Thoracic aorta (tissue), 2 donors: ENCODE data around the gene GJB6. TPM values are rescaled to one million over a fixed set of nuclear protein-coding genes. Genes with fewer than 3 reads are reported as not detected.
A peak's percentile ranks its signal among the peaks of the same experiment; 100 is the strongest.

ENCODE experiments used
- ATAC-seq: fragments of 150-250 bp; one replicate; pipeline ENCODE4 v1.8.0; 2017; ENCODE audit warnings: low read depth; ENCODE audit not compliant: insufficient number of reproducible peaks, low FRiP score
- DNase-seq: peaks from one replicate; pipeline ENCODE4 v3.0.0-alpha.2; 2020; ENCODE audit warnings: low spot score
- H3K27ac ChIP-seq, 2 donors: fragments of 200-600 bp; sonication (generic); 1 replicate in 1 of 2; 2 replicates in 1 of 2; pipeline ENCODE4 v1.5.1; 2016; ENCODE audit warnings: mild to moderate bottlenecking in 2 of 2, moderate library complexity in 2 of 2
- H3K27me3 ChIP-seq: fragments of 200-600 bp; sonication (generic); replicated peaks from 2 replicates; pipeline ENCODE4 v1.6.0; 2016; ENCODE audit warnings: mild to moderate bottlenecking; ENCODE audit not compliant: insufficient read depth
- H3K36me3 ChIP-seq: fragments of 200-600 bp; sonication (generic); one replicate; pipeline ENCODE4 v1.5.1; 2016
- H3K4me1 ChIP-seq, 2 donors: fragments of 200-600 bp; sonication (generic); 1 replicate in 1 of 2; 2 replicates in 1 of 2; pipeline versions ENCODE4 v1.5.1 to v1.6.0; 2016; ENCODE audit warnings: low read depth in 2 of 2, mild to moderate bottlenecking in 1 of 2; ENCODE audit not compliant: control insufficient read depth in 1 of 2
- H3K4me3 ChIP-seq: fragments of 200-600 bp; sonication (generic); 2 replicates; pipeline ENCODE4 v1.5.1; 2016; ENCODE audit warnings: mild to moderate bottlenecking
- H3K9me3 ChIP-seq: fragments of 200-600 bp; sonication (generic); 2 replicates; pipeline ENCODE4 v1.5.1; 2016
- total RNA-seq, 2 donors: library from RNA; depleted of rRNA; stranded (reverse); fragments of >200 nt; gene quantifications; one replicate each; pipeline versions ENCODE4 v1.1.0 to v1.2.3, GENCODE V29; 2016
- TF ChIP-seq, protein P1 (sequence below): fragments of 200-600 bp; sonication (generic); IDR thresholded peaks from one replicate; pipeline ENCODE4 v1.5.1; 2019; ENCODE audit warnings: antibody characterized with exemption

The GJB6 gene
- total RNA-seq, 2 donors from 2014 or later: not detected

DNA sequence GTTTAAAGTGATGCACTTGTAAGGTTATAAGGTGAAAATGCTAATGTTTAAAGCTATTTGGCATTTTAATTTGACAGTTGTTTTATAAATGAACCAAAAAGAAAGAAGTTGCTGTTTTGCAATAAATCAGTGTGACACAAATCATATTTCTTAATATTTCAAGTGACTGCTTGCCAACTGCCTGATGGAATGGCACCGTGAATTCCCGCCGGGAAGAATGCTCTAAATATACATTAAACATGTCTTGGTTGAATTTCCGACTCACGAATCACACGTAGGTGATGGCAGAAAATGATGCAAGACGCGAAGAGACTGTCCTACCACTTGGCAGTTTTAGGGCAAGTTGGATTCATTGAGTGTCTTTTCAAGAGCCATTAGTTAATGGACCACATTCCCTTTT is 36.3 kb downstream of the GJB6 start:
- Histone ChIP-seq H3K4me3 (no peak overlapping the region), H3K9me3 (no peaks in the 10 kb centered on the region), H3K4me1 (peaks cover 23 to 32% of the 10 kb centered on the region in 2 donors), H3K27ac (no peak overlapping the region), H3K36me3 (no peaks in the 10 kb centered on the region), H3K27me3 (peaks cover 17% of the 10 kb centered on the region)
- DNase-seq (no peak), ATAC-seq (no peak)
- TF ChIP-seq, protein P1, sequence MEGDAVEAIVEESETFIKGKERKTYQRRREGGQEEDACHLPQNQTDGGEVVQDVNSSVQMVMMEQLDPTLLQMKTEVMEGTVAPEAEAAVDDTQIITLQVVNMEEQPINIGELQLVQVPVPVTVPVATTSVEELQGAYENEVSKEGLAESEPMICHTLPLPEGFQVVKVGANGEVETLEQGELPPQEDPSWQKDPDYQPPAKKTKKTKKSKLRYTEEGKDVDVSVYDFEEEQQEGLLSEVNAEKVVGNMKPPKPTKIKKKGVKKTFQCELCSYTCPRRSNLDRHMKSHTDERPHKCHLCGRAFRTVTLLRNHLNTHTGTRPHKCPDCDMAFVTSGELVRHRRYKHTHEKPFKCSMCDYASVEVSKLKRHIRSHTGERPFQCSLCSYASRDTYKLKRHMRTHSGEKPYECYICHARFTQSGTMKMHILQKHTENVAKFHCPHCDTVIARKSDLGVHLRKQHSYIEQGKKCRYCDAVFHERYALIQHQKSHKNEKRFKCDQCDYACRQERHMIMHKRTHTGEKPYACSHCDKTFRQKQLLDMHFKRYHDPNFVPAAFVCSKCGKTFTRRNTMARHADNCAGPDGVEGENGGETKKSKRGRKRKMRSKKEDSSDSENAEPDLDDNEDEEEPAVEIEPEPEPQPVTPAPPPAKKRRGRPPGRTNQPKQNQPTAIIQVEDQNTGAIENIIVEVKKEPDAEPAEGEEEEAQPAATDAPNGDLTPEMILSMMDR: no peak

DNA sequence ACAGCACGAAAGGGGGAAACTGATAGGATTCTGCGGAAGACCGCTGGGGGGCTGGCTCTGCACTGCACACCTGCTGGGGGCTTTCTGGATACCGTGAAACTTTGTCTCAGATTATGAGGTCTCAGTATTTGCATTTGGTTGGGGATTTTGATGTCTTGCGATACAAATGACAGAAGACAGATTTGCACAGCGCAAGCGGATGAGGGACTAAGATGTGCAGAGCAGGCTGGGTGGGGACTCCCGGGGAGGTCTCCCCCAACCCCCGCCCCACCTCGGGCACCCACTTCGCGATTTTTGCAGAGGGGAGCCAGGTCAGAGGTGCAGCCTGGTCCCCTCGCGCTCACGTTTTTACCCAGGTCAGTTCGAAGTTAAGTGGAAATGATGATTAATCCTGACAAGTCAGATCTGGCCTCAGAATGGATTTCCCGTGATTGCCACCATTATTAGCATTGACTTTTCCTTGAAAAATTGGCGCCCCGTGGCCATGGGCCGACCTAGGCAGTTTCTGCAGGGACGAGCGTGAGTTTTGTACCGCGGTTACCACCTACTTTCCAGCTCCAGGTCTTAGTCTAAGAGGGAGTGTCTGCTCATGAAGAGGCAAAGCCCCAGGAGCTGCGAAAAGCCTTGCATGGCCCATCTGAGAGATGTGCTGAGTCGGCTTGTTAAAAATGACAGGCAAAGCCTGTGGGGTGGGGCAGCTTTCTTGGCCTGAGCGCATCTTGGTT is 38.0 kb downstream of the GJB6 start:
- no peak for ATAC-seq
- peaks cover 23 to 32% of the 10 kb centered on the region in 2 donors for H3K4me1 ChIP-seq
- H3K27me3 ChIP-seq: peaks cover 17% of the 10 kb centered on the region

DNA sequence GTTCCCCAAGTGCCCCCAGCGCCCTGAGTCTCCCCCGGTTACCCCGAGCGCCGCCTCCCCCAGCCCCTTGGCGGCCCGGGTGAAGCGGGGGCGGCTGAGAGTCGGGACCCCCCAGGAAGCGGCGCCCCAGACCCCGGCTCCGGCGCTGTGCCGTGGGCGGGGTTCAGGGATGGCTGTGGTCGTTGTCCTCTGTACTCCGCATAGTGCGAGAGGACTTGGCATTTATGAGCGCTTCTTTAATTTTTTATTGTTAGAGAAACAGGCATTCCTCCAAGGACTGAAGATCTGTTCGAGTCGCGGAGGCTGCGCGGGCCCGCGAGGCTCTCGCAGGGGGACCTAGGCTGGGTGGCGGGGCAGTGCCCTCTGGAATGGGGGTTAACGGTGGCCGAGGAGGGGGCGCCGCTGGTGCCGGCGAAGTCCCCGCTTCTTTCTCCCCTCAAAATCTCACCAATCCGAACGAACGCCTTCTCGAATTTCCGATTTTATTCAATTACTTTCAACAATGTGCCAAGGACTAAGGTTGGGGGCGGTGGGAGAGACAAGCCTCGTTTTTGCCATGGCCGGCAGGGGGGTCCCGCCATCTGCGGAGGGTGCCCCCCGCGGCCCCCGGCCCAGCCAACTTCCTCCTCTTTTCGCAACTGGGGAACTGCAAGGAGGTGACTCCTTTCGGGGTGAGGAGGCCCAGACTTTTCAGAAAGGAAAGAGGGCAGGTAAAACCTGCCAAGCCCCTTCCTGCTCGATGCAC is 38.8 kb downstream of the GJB6 start:
- ATAC-seq: no peak
- no peak overlapping the region for H3K27ac ChIP-seq
- no peaks in the 10 kb centered on the region for H3K36me3 ChIP-seq
- H3K9me3 ChIP-seq: no peaks in the 10 kb centered on the region
- TF ChIP-seq, protein P1: no peak
- H3K27me3 ChIP-seq: peaks cover 17% of the 10 kb centered on the region
- DNase-seq: no peak
- H3K4me3 ChIP-seq: peak overlapping the region; percentile 75
- peaks cover 23 to 32% of the 10 kb centered on the region in 2 donors for H3K4me1 ChIP-seq

More for the DNA sequence above, 38.0 kb downstream of the GJB6 start:
- Histone ChIP-seq H3K4me3 (peak overlapping the region; percentile 75), H3K36me3 (no peaks in the 10 kb centered on the region), H3K9me3 (no peaks in the 10 kb centered on the region), H3K27ac (no peak overlapping the region)
- DNase-seq: no peak
- TF ChIP-seq, protein P1: no peak

DNA sequence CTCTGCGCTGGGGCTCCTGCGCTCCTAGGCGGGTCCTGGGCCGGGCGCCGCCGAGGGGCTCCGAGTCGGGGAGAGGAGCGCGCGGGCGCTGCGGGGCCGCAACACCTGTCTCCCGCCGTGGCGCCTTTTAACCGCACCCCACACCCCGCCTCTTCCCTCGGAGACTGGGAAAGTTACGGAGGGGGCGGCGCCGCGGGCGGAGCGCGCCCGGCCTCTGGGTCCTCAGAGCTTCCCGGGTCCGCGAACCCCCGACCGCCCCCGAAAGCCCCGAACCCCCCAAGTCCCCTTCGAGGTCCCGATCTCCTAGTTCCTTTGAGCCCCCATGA is 39.3 kb downstream of the GJB6 start, which contains the start of gene GJB2:
TSS of gene GJB2 (minus strand) at position 103 of the 326 bp plus-strand sequence. CDS start 3,357 bp downstream, outside the sequence.
- H3K36me3 ChIP-seq: no peaks in the 10 kb centered on the region
- H3K4me1 ChIP-seq: peaks cover 23 to 32% of the 10 kb centered on the region in 2 donors
- no peak for DNase-seq
- peak within 1 kb of the TSS; percentile 75 for H3K4me3 ChIP-seq
- no peak within 1 kb of the TSS for H3K27ac ChIP-seq
- H3K27me3 ChIP-seq: peaks cover 17% of the 10 kb centered on the region
- no peaks in the 10 kb centered on the region for H3K9me3 ChIP-seq
- TF ChIP-seq, protein P1: no peak
- ATAC-seq: no peak

DNA sequence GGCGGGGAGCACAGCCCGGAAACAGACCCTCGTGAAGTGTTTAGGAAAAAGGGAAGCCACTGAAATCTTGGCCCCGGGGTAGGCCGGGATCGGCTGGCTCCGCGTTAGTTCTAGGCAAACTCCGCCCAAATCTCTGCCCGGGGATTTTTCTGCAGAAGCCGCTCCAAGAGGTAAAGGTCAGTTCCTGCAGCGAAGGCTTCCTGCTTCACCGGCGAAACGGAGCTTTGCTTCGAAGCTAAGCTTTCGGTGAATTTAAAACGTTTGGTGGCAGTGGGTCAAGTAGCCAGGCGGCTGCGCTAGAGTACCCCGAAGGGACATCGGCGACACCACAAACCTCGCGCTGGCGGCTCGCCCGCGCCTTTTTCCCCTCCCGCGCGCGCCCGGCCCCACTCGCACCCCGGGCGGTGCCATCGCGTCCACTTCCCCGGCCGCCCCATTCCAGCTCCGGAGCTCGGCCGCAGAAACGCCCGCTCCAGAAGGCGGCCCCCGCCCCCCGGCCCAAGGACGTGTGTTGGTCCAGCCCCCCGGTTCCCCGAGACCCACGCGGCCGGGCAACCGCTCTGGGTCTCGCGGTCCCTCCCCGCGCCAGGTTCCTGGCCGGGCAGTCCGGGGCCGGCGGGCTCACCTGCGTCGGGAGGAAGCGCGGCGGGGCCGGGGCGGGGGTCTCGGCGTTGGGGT is 39.8 kb downstream of the GJB6 start:
- ATAC-seq: no peak
- no peak for DNase-seq
- H3K27ac ChIP-seq: no peak overlapping the region
- no peaks in the 10 kb centered on the region for H3K9me3 ChIP-seq
- H3K27me3 ChIP-seq: peaks cover 17% of the 10 kb centered on the region
- TF ChIP-seq, protein P1: no peak
- H3K4me1 ChIP-seq: peaks cover 23 to 30% of the 10 kb centered on the region in 2 donors
- H3K36me3 ChIP-seq: no peaks in the 10 kb centered on the region
- peak overlapping the region; percentile 75 for H3K4me3 ChIP-seq
